CD4-positive, alpha-beta T cell (primary cell): ENCODE measurements around the gene MED27. TPM values are rescaled to one million over a fixed set of nuclear protein-coding genes. Genes with fewer than 3 reads are reported as not detected.

Source experiments
- ATAC-seq: fragments of 200-7000 bp; cut with Tn5 transposase; one replicate; pipeline ENCODE4 v1.10.0; 2022; ENCODE audit warnings: mild to moderate bottlenecking; ENCODE audit not compliant: poor library complexity
- CTCF ChIA-PET: fragments of 350-600 bp; sonication (Branson Sonifier 250); formaldehyde crosslinking; loops from one replicate; lab custom pipeline; 2021; ENCODE audit warnings: antibody characterized with exemption, inconsistent platforms; lab: Charles Lee
- POLR2A ChIA-PET: fragments of 350-600 bp; sonication (Branson Sonifier 250); formaldehyde crosslinking; loops from one replicate; lab custom pipeline; 2021; ENCODE audit warnings: antibody characterized with exemption, inconsistent platforms; lab: Charles Lee
- DNase-seq, 14 experiments: peaks; one replicate each; pipeline ENCODE4 v3.0.0-alpha.2; 2013 to 2020; ENCODE audit warnings: mixed read lengths in 2 of 14
- H3K27ac ChIP-seq, 2 donors: one replicate each; pipeline versions ENCODE4 v1.5.1 to v1.7.0; 2013; ENCODE audit warnings: low read length in 2 of 2, low read depth in 1 of 2, mild to moderate bottlenecking in 1 of 2
- H3K27me3 ChIP-seq, 2 experiments: 1 replicate in 1 of 2; 2 replicates in 1 of 2; pipeline versions ENCODE4 v1.6.1 to v1.7.0; 2013; ENCODE audit warnings: low read length in 2 of 2, control low read depth in 1 of 2, mild to moderate bottlenecking in 1 of 2, moderate library complexity in 1 of 2; ENCODE audit not compliant: insufficient read depth in 2 of 2, control insufficient read depth in 1 of 2
- H3K36me3 ChIP-seq: one replicate; pipeline ENCODE4 v1.6.1; 2013; ENCODE audit warnings: low read length, control low read depth; ENCODE audit not compliant: insufficient read depth
- H3K4me1 ChIP-seq: one replicate; pipeline ENCODE4 v1.6.1; 2013; ENCODE audit warnings: low read length, control low read depth; ENCODE audit not compliant: insufficient read depth
- H3K4me3 ChIP-seq: one replicate; pipeline ENCODE4 v1.5.1; 2013; ENCODE audit warnings: mild to moderate bottlenecking, low read length, moderate library complexity
- H3K9me3 ChIP-seq, 2 experiments: 1 replicate in 1 of 2; 2 replicates in 1 of 2; pipeline versions ENCODE4 v1.6.1 to v1.7.0; 2013; ENCODE audit warnings: low read length in 2 of 2, mild to moderate bottlenecking in 2 of 2, control low read depth in 1 of 2, moderate library complexity in 1 of 2; ENCODE audit not compliant: control insufficient read depth in 1 of 2, insufficient read depth in 1 of 2
- H3K27ac Mint-ChIP-seq: one replicate; pipeline ENCODE4 v1.8.0; 2020; ENCODE audit warnings: mixed read lengths
- H3K27me3 Mint-ChIP-seq: one replicate; pipeline ENCODE4 v1.8.0; 2021; ENCODE audit warnings: mixed read lengths
- H3K36me3 Mint-ChIP-seq: one replicate; pipeline ENCODE4 v1.8.0; 2021; ENCODE audit warnings: low read depth, mixed read lengths
- H3K4me1 Mint-ChIP-seq: one replicate; pipeline ENCODE4 v1.8.0; 2021; ENCODE audit warnings: low read depth, mixed read lengths
- H3K4me3 Mint-ChIP-seq: one replicate; pipeline ENCODE4 v1.8.0; 2020; ENCODE audit warnings: mild to moderate bottlenecking, mixed read lengths
- H3K9me3 Mint-ChIP-seq: one replicate; pipeline ENCODE4 v1.8.0; 2020; ENCODE audit warnings: mixed read lengths
- CTCF ChIP-seq: fragments of 200-600 bp; IDR thresholded peaks from one replicate; pipeline ENCODE4 v1.8.0; 2022; ENCODE audit warnings: antibody characterized with exemption, mild to moderate bottlenecking
- intact Hi-C, 2 experiments: fragments of 100-400 bp; cut with DNase I in 1 of 2; cut with micrococcal nuclease in 1 of 2; formaldehyde crosslinking; loops; one replicate each; pipeline versions ENCODE4 v1.15.1 to v1.9.0; 2023 to 2025; cut with DNase I, micrococcal nuclease
- total RNA-seq, 174 experiments: library from RNA in 2 of 174; stranded (reverse) in 2 of 174; gene quantifications; one replicate each; pipeline ENCODE4 v1.2.3 and lab custom pipeline; 2021 to 2026

MED27 gene
- total RNA-seq, 2 experiments from 2014 or later, result 15.0 to 17.4 TPM

- Mint-ChIP-seq H3K9me3 (no peaks in the 10 kb centered on the region), H3K36me3 (peaks cover 5% of the 10 kb centered on the region), H3K27ac (no peak overlapping the region), H3K27me3 (no peaks in the 10 kb centered on the region), H3K4me1 (peaks cover 52% of the 10 kb centered on the region), H3K4me3 (no peak overlapping the region)
- Histone ChIP-seq H3K4me3 (no peak overlapping the region), H3K27ac (no peak overlapping the region), H3K4me1 (peaks cover 8% of the 10 kb centered on the region), H3K9me3 (no peaks in the 10 kb centered on the region), H3K27me3 (no peaks in the 10 kb centered on the region), H3K36me3 (no peaks in the 10 kb centered on the region)
- no peak for ATAC-seq
- ChIA-PET POLR2A (no interaction called here), CTCF (no interaction called here)
- no peak for DNase-seq
- TF ChIP-seq CTCF, result no peak
- intact Hi-C loops, result no loop called here
These were observed 44.0 kb downstream of the MED27 start for GRCh38 chr9:132035679-132036078.

GRCh38 chr9:132032238-132032950 is 47.3 kb downstream of the MED27 start:
- Histone ChIP-seq H3K27ac (no peak overlapping the region), H3K4me3 (no peak overlapping the region), H3K9me3 (no peaks in the 10 kb centered on the region), H3K36me3 (no peaks in the 10 kb centered on the region), H3K4me1 (peaks cover 5% of the 10 kb centered on the region), H3K27me3 (no peaks in the 10 kb centered on the region)
- no peak overlapping the region for H3K4me3 Mint-ChIP-seq
- no peaks in the 10 kb centered on the region for H3K9me3 Mint-ChIP-seq
- ATAC-seq (no peak), DNase-seq (no peak)
- CTCF ChIA-PET, result no interaction called here
- POLR2A ChIA-PET, result no interaction called here
- intact Hi-C loops, result no loop called here
- H3K36me3 Mint-ChIP-seq, result no peaks in the 10 kb centered on the region
- H3K4me1 Mint-ChIP-seq, result peaks cover 59% of the 10 kb centered on the region
- TF ChIP-seq CTCF, result no peak
- H3K27me3 Mint-ChIP-seq, result no peaks in the 10 kb centered on the region
- no peak overlapping the region for H3K27ac Mint-ChIP-seq

- ATAC-seq, result no peak
- no peak for DNase-seq
- TF ChIP-seq CTCF, result no peak
- H3K27me3 Mint-ChIP-seq, result no peaks in the 10 kb centered on the region
- H3K36me3 Mint-ChIP-seq, result no peaks in the 10 kb centered on the region
- Histone ChIP-seq H3K27me3 (no peaks in the 10 kb centered on the region), H3K9me3 (no peaks in the 10 kb centered on the region), H3K36me3 (no peaks in the 10 kb centered on the region), H3K4me3 (no peak overlapping the region), H3K4me1 (peaks cover 5% of the 10 kb centered on the region), H3K27ac (no peak overlapping the region)
- peaks cover 57% of the 10 kb centered on the region for H3K4me1 Mint-ChIP-seq
- ChIA-PET POLR2A (no interaction called here), CTCF (no interaction called here)
- intact Hi-C loops, result no loop called here
- no peak overlapping the region for H3K4me3 Mint-ChIP-seq
- H3K27ac Mint-ChIP-seq, result no peak overlapping the region
- H3K9me3 Mint-ChIP-seq, result no peaks in the 10 kb centered on the region
These were observed 48.0 kb downstream of the MED27 start for GRCh38 chr9:132031467-132032237.
